OCI-LY1 (cell line): Measurements from ENCODE around the gene SYT2.

ENCODE experiments used
- H2AFZ ChIP-seq: fragments of 200-600 bp; sonication (generic), shearing (Covaris generic); 2 replicates; pipeline ENCODE4 v1.6.0; 2014; ENCODE audit warnings: antibody characterized with exemption, mild to moderate bottlenecking, low read length
- H3F3A ChIP-seq: fragments of 200-600 bp; sonication (generic), shearing (Covaris generic); 2 replicates; pipeline ENCODE4 v1.6.0; 2014; ENCODE audit warnings: mild to moderate bottlenecking, antibody characterized with exemption, low read length, moderate library complexity; ENCODE audit not compliant: insufficient read depth
- H3K27ac ChIP-seq: fragments of 200-600 bp; sonication (generic); 2 replicates; pipeline ENCODE4 v1.5.1; 2014; ENCODE audit warnings: low read length, mixed run types, mild to moderate bottlenecking, low read depth; ENCODE audit not compliant: poor library complexity, severe bottlenecking
- H3K27me3 ChIP-seq: fragments of 200-600 bp; sonication (generic); 2 replicates; pipeline ENCODE4 v1.6.0; 2014; ENCODE audit warnings: antibody characterized with exemption, mild to moderate bottlenecking, low read length, moderate library complexity; ENCODE audit not compliant: insufficient read depth
- H3K36me3 ChIP-seq: fragments of 200-600 bp; sonication (generic); 2 replicates; pipeline ENCODE4 v1.6.1; 2014; ENCODE audit warnings: mild to moderate bottlenecking, antibody characterized with exemption, low read length, moderate library complexity, mixed read lengths; ENCODE audit not compliant: insufficient read depth
- H3K4me1 ChIP-seq: fragments of 200-600 bp; sonication (generic); 2 replicates; pipeline ENCODE4 v1.5.1; 2014; ENCODE audit warnings: mild to moderate bottlenecking, low read length, moderate library complexity; ENCODE audit not compliant: insufficient read depth, severe bottlenecking
- H3K4me2 ChIP-seq: fragments of 200-600 bp; sonication (generic), shearing (Covaris generic); 2 replicates; pipeline ENCODE4 v1.6.1; 2014; ENCODE audit warnings: low read length
- H3K4me3 ChIP-seq: fragments of 200-600 bp; sonication (generic); 2 replicates; pipeline ENCODE4 v1.5.1; 2014; ENCODE audit warnings: low read length, low read depth, mild to moderate bottlenecking, mixed read lengths; ENCODE audit not compliant: poor library complexity, severe bottlenecking
- H3K79me2 ChIP-seq: fragments of 200-600 bp; shearing (Covaris generic); 2 replicates; pipeline ENCODE4 v1.6.1; 2016; ENCODE audit warnings: mixed run types, low read length, mixed read lengths; ENCODE audit not compliant: insufficient read depth
- H3K9ac ChIP-seq: fragments of 200-600 bp; sonication (generic), shearing (Covaris generic); 2 replicates; pipeline ENCODE4 v1.6.1; 2014; ENCODE audit warnings: mild to moderate bottlenecking, low read length, mixed read lengths
- H3K9me2 ChIP-seq: fragments of 200-600 bp; sonication (generic), shearing (Covaris generic); 2 replicates; pipeline ENCODE4 v1.6.1; 2014; ENCODE audit warnings: low read depth, mild to moderate bottlenecking, low read length, mixed read lengths
- H3K9me3 ChIP-seq: fragments of 200-600 bp; shearing (Covaris generic); 2 replicates; pipeline ENCODE4 v1.6.1; 2014; ENCODE audit warnings: low read length, mixed read lengths
- H4K20me1 ChIP-seq: fragments of 200-600 bp; sonication (generic), shearing (Covaris generic); 2 replicates; pipeline ENCODE4 v1.6.0; 2016; ENCODE audit warnings: mild to moderate bottlenecking, low read length; ENCODE audit not compliant: insufficient read depth
- EZH2 ChIP-seq: fragments of 200-600 bp; sonication (generic), shearing (Covaris generic); IDR thresholded peaks from 2 replicates; pipeline ENCODE4 v1.8.0; 2017; ENCODE audit warnings: borderline replicate concordance, mixed run types, mild to moderate bottlenecking, antibody characterized with exemption, low read length, moderate library complexity, mixed read lengths
- TF ChIP-seq, protein P1 (sequence below): fragments of 200-600 bp; sonication (generic), shearing (Covaris generic); IDR thresholded peaks from 2 replicates; pipeline ENCODE4 v1.5.1; 2017; ENCODE audit warnings: mild to moderate bottlenecking, antibody characterized with exemption, low read length, moderate library complexity, mixed read lengths

Gene SYT2

DNA sequence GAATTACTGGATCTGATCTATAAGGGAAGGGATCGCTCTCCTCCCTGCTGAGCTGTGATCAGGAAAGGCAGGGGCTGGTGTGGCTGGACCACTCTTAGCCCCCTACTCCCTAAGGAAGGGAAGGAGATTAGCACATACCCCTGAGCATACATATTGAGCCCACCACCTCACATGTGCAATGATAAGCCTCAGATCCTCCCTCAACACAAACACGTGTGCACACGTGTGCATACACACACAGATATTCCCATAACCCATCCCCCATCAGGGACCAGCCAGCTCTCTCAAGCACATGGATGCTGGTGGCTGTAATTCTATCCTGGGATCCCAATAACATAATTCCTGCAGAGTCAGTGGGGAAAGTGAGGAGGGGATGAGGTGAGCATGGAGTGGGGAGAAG is 21.2 kb downstream of the SYT2 start:
- H3K9ac ChIP-seq: no peak overlapping the region
- no peak overlapping the region for H3K4me2 ChIP-seq

DNA sequence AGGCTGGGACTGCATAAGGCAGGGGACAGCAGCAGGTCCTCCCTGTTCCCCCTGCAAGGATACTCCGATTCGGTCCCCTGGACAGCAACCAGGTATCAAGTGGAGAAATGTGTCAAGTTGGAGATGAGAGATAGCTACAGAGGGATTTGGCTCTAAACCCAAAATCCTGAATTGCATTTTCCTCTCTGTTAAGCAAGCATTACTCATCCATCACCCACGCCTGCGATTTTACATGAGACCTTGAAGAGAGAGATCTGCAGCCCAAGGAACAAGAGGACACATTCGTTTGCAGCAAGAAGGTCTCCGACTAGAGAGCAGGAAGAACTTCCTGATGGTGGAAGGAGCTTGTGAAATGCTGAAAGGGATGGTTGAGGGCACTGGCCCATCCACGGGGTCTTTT is 21.9 kb downstream of the SYT2 start:
- no peaks in the 10 kb centered on the region for H3K4me1 ChIP-seq
- no peaks in the 10 kb centered on the region for H3K9me3 ChIP-seq
- no peaks in the 10 kb centered on the region; the same call in 1 of the 2 replicates for H4K20me1 ChIP-seq
- no peaks in the 10 kb centered on the region for H3K79me2 ChIP-seq
- H3K4me2 ChIP-seq: no peak overlapping the region
- no peak overlapping the region for H3K9ac ChIP-seq
- no peaks in the 10 kb centered on the region for H3K27me3 ChIP-seq
- H3K9me2 ChIP-seq: no peaks in the 10 kb centered on the region
- H2AFZ ChIP-seq: no peak overlapping the region
- H3K27ac ChIP-seq: no peak overlapping the region
- no peak overlapping the region for H3K4me3 ChIP-seq
- TF ChIP-seq, protein P1, sequence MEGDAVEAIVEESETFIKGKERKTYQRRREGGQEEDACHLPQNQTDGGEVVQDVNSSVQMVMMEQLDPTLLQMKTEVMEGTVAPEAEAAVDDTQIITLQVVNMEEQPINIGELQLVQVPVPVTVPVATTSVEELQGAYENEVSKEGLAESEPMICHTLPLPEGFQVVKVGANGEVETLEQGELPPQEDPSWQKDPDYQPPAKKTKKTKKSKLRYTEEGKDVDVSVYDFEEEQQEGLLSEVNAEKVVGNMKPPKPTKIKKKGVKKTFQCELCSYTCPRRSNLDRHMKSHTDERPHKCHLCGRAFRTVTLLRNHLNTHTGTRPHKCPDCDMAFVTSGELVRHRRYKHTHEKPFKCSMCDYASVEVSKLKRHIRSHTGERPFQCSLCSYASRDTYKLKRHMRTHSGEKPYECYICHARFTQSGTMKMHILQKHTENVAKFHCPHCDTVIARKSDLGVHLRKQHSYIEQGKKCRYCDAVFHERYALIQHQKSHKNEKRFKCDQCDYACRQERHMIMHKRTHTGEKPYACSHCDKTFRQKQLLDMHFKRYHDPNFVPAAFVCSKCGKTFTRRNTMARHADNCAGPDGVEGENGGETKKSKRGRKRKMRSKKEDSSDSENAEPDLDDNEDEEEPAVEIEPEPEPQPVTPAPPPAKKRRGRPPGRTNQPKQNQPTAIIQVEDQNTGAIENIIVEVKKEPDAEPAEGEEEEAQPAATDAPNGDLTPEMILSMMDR: no peak
- no peak for TF ChIP-seq EZH2
- no peaks in the 10 kb centered on the region for H3K36me3 ChIP-seq
- H3F3A ChIP-seq: no peaks in the 10 kb centered on the region

More for the DNA sequence above, 21.2 kb downstream of the SYT2 start:
- H3F3A ChIP-seq: no peaks in the 10 kb centered on the region
- H3K4me3 ChIP-seq: no peak overlapping the region
- no peaks in the 10 kb centered on the region for H3K4me1 ChIP-seq
- H3K27me3 ChIP-seq: no peaks in the 10 kb centered on the region
- H3K9me3 ChIP-seq: no peaks in the 10 kb centered on the region
- no peaks in the 10 kb centered on the region for H3K9me2 ChIP-seq
- no peaks in the 10 kb centered on the region; the same call in 1 of the 2 replicates for H4K20me1 ChIP-seq
- no peaks in the 10 kb centered on the region for H3K36me3 ChIP-seq
- H2AFZ ChIP-seq: no peak overlapping the region
- no peak overlapping the region for H3K27ac ChIP-seq
- TF ChIP-seq, protein P1: no peak
- TF ChIP-seq EZH2: no peak
- no peaks in the 10 kb centered on the region for H3K79me2 ChIP-seq

DNA sequence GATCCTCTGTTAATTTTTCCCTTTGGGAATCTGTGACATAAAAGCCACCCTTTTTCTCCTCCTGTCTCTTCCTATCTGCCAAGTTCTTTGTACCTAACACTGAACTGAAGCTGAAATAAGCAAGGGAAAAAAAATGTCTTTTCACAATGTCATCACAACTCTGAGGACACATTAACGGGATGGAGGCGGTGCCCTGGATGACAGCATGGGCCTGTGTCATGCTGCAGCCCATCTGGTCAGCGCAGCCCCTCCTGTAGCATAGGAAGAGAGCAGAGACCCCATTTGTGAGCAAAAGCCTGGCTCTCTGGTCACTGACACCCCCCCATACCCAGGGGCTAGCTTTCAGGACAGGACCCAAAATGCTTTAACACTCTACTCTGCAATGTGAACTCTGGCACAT is 22.5 kb downstream of the SYT2 start:
- Histone ChIP-seq H3K27ac (no peak overlapping the region), H3K4me2 (no peak overlapping the region), H3K79me2 (no peaks in the 10 kb centered on the region), H3F3A (no peaks in the 10 kb centered on the region), H3K9ac (no peak overlapping the region), H3K4me3 (no peak overlapping the region), H3K9me2 (no peaks in the 10 kb centered on the region), H3K9me3 (no peaks in the 10 kb centered on the region), H3K4me1 (no peaks in the 10 kb centered on the region), H3K27me3 (no peaks in the 10 kb centered on the region), H4K20me1 (no peaks in the 10 kb centered on the region; the same call in 1 of the 2 replicates), H2AFZ (no peak overlapping the region), H3K36me3 (no peaks in the 10 kb centered on the region)
- TF ChIP-seq, protein P1: no peak
- TF ChIP-seq EZH2: no peak
